ENCODE results near the gene FAM193B. TPM values are rescaled to one million over a fixed set of nuclear protein-coding genes. Genes with fewer than 3 reads are reported as not detected.

FAM193B gene
- total and polyA plus RNA-seq, 5 donors from 2014 or later = 2.8 to 179 (median 3.7) TPM

DNA sequence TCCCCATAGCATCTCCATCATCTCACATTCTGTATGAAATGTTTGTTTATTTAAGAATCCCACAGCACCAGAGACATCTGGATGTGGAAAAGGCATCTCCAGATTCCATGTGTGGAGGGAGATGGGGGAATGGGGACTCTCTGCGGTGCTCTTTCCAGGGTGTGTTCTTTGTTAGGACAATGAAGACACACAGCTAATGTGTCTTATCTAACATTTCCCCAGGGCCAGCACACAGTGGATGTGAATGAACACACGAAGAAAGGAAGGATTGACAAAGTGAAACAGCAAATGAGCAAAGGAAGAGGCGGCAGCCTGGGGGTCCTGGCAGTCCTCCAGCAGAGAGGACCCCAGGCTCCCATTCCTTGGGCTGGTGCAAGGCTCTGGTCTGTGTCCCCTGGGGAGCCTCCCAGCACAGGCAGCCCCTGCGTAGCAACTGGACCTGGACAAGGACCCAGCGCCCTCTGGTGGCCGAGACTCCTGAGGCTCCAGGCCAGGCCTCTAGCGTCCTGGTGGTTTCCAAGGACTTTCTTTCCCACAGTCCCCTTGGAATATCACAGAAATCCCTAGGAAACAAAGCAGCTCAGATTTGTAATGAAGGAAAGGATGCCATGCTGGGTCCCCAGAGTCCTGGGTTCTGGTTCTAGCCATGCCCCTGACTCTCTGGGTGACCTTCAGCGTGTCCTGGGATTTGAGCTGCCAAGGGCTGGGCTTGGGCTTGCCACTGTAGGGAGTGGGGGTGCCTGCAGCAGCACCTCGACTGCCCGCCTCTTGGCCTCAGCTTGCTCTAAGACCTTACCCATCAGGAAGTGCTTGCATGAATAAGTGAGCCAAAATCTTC, 53.5 kb downstream of the FAM193B start:
- peaks cover 26% of the 10 kb centered on the region for H3K4me1 ChIP-seq (ENCODE audit: control insufficient read depth, insufficient read depth, low read length, poor library complexity, severe bottlenecking)

GRCh38 chr5:177499842-177500241, 54.5 kb downstream of the FAM193B start:
- H3K9me3 Mint-ChIP-seq = no peaks in the 10 kb centered on the region
- no peak overlapping the region for H3K27ac ChIP-seq (ENCODE audit: insufficient read depth, low read length, poor library complexity, severe bottlenecking)
- H3K27me3 ChIP-seq (ENCODE audit: control insufficient read depth, insufficient read depth, low read length) = peaks cover 3% of the 10 kb centered on the region
- H3K36me3 Mint-ChIP-seq = no peaks in the 10 kb centered on the region
- peak overlapping the region in 1 of 3 donors; percentile 7 for H3K27ac Mint-ChIP-seq
- no peaks in the 10 kb centered on the region for H3K9me3 ChIP-seq (ENCODE audit: control insufficient read depth in 2 of 2, low read length in 2 of 2)
- no peaks in the 10 kb centered on the region for H3K36me3 ChIP-seq (ENCODE audit: control insufficient read depth, insufficient read depth, low read length)
- DNase-seq = no peak
- H3K4me1 Mint-ChIP-seq = peaks cover 0 to 26% (median 11%) of the 10 kb centered on the region in 4 donors
- H3K4me3 ChIP-seq (ENCODE audit: low read depth, low read length) = no peak overlapping the region
- H3K4me3 Mint-ChIP-seq = peak overlapping the region; percentile 29 to 71 (median 46)
- no peak for ATAC-seq (ENCODE audit: low read depth in 2 of 2)
- H3K4me1 ChIP-seq (ENCODE audit: control insufficient read depth, insufficient read depth, low read length, poor library complexity, severe bottlenecking) = peaks cover 26% of the 10 kb centered on the region
- peaks cover 9% of the 10 kb centered on the region for H3K27me3 Mint-ChIP-seq

More for the DNA sequence above, 53.5 kb downstream of the FAM193B start:
- Mint-ChIP-seq H3K27me3 (peaks cover 9% of the 10 kb centered on the region), H3K27ac (no peak overlapping the region), H3K4me3 (peak overlapping the region in 2 of 4 donors; percentile 3 to 73), H3K36me3 (no peaks in the 10 kb centered on the region), H3K9me3 (no peaks in the 10 kb centered on the region), H3K4me1 (peaks cover 0 to 23% (median 10%) of the 10 kb centered on the region in 4 donors)
- ATAC-seq (ENCODE audit: low read depth in 2 of 2) = peak in 1 of 2 donors; percentile 25
- DNase-seq = peak; percentile 72 to 74 (median 74)
- Histone ChIP-seq H3K9me3 (ENCODE audit: control insufficient read depth in 2 of 2, low read length in 2 of 2) (no peaks in the 10 kb centered on the region), H3K27ac (ENCODE audit: insufficient read depth, low read length, poor library complexity, severe bottlenecking) (no peak overlapping the region), H3K27me3 (ENCODE audit: control insufficient read depth, insufficient read depth, low read length) (peaks cover 3% of the 10 kb centered on the region), H3K4me3 (ENCODE audit: low read depth, low read length) (no peak overlapping the region), H3K36me3 (ENCODE audit: control insufficient read depth, insufficient read depth, low read length) (no peaks in the 10 kb centered on the region)

DNA sequence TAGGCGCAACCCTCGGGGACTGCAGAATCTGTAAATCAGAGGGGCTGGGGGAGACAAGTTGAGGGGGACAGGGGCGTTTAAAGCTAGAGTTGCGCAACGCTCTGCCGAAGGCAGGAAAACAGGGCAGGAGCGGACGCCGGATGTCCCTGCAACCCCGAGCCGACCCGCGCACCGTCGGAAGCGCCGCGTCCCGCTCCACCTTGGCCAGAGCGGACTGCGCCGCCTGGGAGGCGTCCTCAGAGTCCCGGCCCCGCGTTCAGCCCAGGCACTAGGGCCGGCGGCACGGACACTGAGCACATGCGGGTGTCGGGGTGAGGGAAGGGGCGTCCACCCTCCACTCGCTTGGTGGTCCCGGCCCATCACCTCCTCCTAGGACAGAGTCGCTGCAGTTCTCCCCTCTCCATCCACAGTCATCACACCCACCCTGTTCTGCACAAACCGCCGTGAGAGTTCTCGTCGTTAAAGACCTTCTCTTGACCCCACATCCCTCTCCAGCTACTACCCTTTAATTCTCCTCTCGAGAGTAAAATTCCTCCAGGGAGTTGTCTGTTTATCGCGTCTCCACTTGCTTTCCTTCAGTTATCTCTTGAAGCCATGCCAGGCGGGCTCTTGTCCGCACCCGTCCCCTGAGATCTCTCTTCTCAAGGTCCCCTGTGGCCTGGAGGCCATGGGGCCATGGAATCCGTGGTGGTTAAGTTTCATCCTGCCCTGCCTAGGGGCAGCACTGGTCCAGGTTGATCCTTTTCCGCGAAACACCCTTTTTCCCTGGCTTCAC, 56.2 kb downstream of the FAM193B start:
- Mint-ChIP-seq H3K4me1 (peaks cover 0 to 29% (median 12%) of the 10 kb centered on the region in 4 donors), H3K4me3 (peak overlapping the region; percentile 81 to 96 (median 88)), H3K36me3 (no peaks in the 10 kb centered on the region), H3K9me3 (no peaks in the 10 kb centered on the region), H3K27me3 (peaks cover 9% of the 10 kb centered on the region), H3K27ac (peak overlapping the region in 2 of 3 donors; percentile 54 to 55)
- Histone ChIP-seq H3K4me3 (ENCODE audit: low read depth, low read length) (peak overlapping the region; percentile 53), H3K9me3 (ENCODE audit: control insufficient read depth in 2 of 2, low read length in 2 of 2) (no peaks in the 10 kb centered on the region), H3K36me3 (ENCODE audit: control insufficient read depth, insufficient read depth, low read length) (no peaks in the 10 kb centered on the region), H3K27ac (ENCODE audit: insufficient read depth, low read length, poor library complexity, severe bottlenecking) (peak overlapping the region; percentile 15), H3K4me1 (ENCODE audit: control insufficient read depth, insufficient read depth, low read length, poor library complexity, severe bottlenecking) (peaks cover 26% of the 10 kb centered on the region), H3K27me3 (ENCODE audit: control insufficient read depth, insufficient read depth, low read length) (peaks cover 3% of the 10 kb centered on the region)
- no peak for ATAC-seq (ENCODE audit: low read depth in 2 of 2)
- peak in 1 of 3 donors; percentile 14 for DNase-seq

GRCh38 chr5:177497292-177498012, 56.9 kb downstream of the FAM193B start, which contains the start of gene PDLIM7:
TSS of gene PDLIM7 (minus strand) at chr5:177497604. CDS start at chr5:177496512, 1,092 bp downstream.
- Histone ChIP-seq H3K4me3 (ENCODE audit: low read depth, low read length) (peak within 1 kb of the TSS; percentile 53), H3K9me3 (ENCODE audit: control insufficient read depth in 2 of 2, low read length in 2 of 2) (no peaks in the 10 kb centered on the region), H3K27me3 (ENCODE audit: control insufficient read depth, insufficient read depth, low read length) (peaks cover 3% of the 10 kb centered on the region), H3K36me3 (ENCODE audit: control insufficient read depth, insufficient read depth, low read length) (no peaks in the 10 kb centered on the region), H3K4me1 (ENCODE audit: control insufficient read depth, insufficient read depth, low read length, poor library complexity, severe bottlenecking) (peaks cover 26% of the 10 kb centered on the region), H3K27ac (ENCODE audit: insufficient read depth, low read length, poor library complexity, severe bottlenecking) (peak within 1 kb of the TSS; percentile 15)
- peaks cover 0 to 32% (median 15%) of the 10 kb centered on the region in 4 donors for H3K4me1 Mint-ChIP-seq
- DNase-seq (peak; percentile 92 to 96 (median 92)), ATAC-seq (ENCODE audit: low read depth in 2 of 2) (peak; percentile 88)
- H3K27ac Mint-ChIP-seq = peak within 1 kb of the TSS in 2 of 3 donors; percentile 54 to 55
- peaks cover 4% of the 10 kb centered on the region for H3K36me3 Mint-ChIP-seq
- no peaks in the 10 kb centered on the region for H3K9me3 Mint-ChIP-seq
- H3K27me3 Mint-ChIP-seq = peaks cover 9% of the 10 kb centered on the region
- H3K4me3 Mint-ChIP-seq = peak within 1 kb of the TSS; percentile 81 to 96 (median 88)

- Mint-ChIP-seq H3K4me3 (peak overlapping the region in 3 of 4 donors; percentile 30 to 65 (median 35)), H3K9me3 (no peaks in the 10 kb centered on the region), H3K36me3 (peaks cover 4% of the 10 kb centered on the region), H3K27ac (no peak overlapping the region), H3K27me3 (peaks cover 9% of the 10 kb centered on the region), H3K4me1 (peaks cover 0 to 32% (median 15%) of the 10 kb centered on the region in 4 donors)
- H3K4me3 ChIP-seq (ENCODE audit: low read depth, low read length) = no peak overlapping the region
- no peaks in the 10 kb centered on the region for H3K36me3 ChIP-seq (ENCODE audit: control insufficient read depth, insufficient read depth, low read length)
- no peaks in the 10 kb centered on the region for H3K9me3 ChIP-seq (ENCODE audit: control insufficient read depth in 2 of 2, low read length in 2 of 2)
- H3K27me3 ChIP-seq (ENCODE audit: control insufficient read depth, insufficient read depth, low read length) = peaks cover 3% of the 10 kb centered on the region
- peaks cover 26% of the 10 kb centered on the region for H3K4me1 ChIP-seq (ENCODE audit: control insufficient read depth, insufficient read depth, low read length, poor library complexity, severe bottlenecking)
- DNase-seq (no peak), ATAC-seq (ENCODE audit: low read depth in 2 of 2) (no peak)
- peak overlapping the region; percentile 15 for H3K27ac ChIP-seq (ENCODE audit: insufficient read depth, low read length, poor library complexity, severe bottlenecking)
Observed at GRCh38 chr5:177496727-177497291, 57.6 kb downstream of the FAM193B start.

DNA sequence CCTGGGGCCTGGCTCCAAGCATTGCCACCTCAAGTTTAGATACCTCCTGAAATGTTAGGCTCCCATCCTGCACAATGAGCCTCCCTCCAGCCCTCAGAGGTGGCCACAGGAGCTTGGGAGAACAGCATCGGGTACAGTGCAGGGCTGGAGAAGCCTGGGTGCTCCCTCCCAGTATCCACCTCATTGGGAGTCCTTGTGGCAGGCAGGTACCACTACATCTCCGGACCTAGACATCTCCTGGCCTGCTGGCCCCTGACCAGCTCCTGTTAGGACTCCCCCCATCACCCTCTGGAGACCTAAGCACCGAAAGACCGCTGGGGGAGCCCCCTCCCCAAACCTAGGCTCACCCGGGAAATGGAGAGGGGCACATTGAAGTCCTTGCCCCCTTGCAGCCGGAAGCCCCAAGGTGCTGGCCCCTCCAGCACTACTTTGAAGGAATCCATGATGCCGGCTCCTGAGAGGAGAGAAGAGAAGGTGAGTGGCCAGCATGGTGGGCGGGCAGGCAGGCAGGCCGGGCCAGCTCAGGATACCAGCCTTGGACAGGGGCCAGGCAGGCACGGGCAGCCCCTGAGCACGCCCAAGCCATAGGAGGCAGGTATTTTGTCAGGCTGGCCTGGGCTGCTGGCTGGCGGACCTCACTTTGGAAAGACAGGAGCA, 58.2 kb downstream of the FAM193B start:
- H3K27me3 ChIP-seq (ENCODE audit: control insufficient read depth, insufficient read depth, low read length) = peaks cover 3% of the 10 kb centered on the region

More for the DNA sequence above, 58.2 kb downstream of the FAM193B start:
- peaks cover 9% of the 10 kb centered on the region for H3K27me3 Mint-ChIP-seq
- peaks cover 0 to 32% (median 15%) of the 10 kb centered on the region in 4 donors for H3K4me1 Mint-ChIP-seq
- H3K9me3 Mint-ChIP-seq = no peaks in the 10 kb centered on the region
- peaks cover 26% of the 10 kb centered on the region for H3K4me1 ChIP-seq (ENCODE audit: control insufficient read depth, insufficient read depth, low read length, poor library complexity, severe bottlenecking)
- H3K4me3 ChIP-seq (ENCODE audit: low read depth, low read length) = no peak overlapping the region
- H3K9me3 ChIP-seq (ENCODE audit: control insufficient read depth in 2 of 2, low read length in 2 of 2) = no peaks in the 10 kb centered on the region
- no peak overlapping the region for H3K27ac ChIP-seq (ENCODE audit: insufficient read depth, low read length, poor library complexity, severe bottlenecking)
- H3K27ac Mint-ChIP-seq = no peak overlapping the region
- DNase-seq (no peak), ATAC-seq (ENCODE audit: low read depth in 2 of 2) (no peak)
- peak overlapping the region; percentile 30 to 89 (median 59) for H3K4me3 Mint-ChIP-seq
- H3K36me3 Mint-ChIP-seq = peaks cover 4% of the 10 kb centered on the region
- no peaks in the 10 kb centered on the region for H3K36me3 ChIP-seq (ENCODE audit: control insufficient read depth, insufficient read depth, low read length)

Measured in CD4-positive, CD25-positive, alpha-beta regulatory T cell (primary cell).